ENCODE results near the gene SGSM1. TPM values are rescaled to one million over a fixed set of nuclear protein-coding genes. Genes with fewer than 3 reads are reported as not detected.
A peak's percentile ranks its signal among the peaks of the same experiment; 100 is the strongest.
"Not testable (repeated sequence)": the region's sequence is repeated elsewhere in the genome, so short reads cannot be mapped to it uniquely, and the experiment has no call there.

Gene SGSM1
- total RNA-seq, 1 experiment from 2014 or later, result 0.23 TPM

- peak; percentile 4 for DNase-seq (ENCODE audit: low spot score)
Measured at GRCh38 chr22:24893341-24894070, 87.5 kb downstream of the SGSM1 start.

- peak; percentile 84 for DNase-seq (ENCODE audit: low spot score)
Measured at GRCh38 chr22:24894220-24894975, 88.4 kb downstream of the SGSM1 start.

- peak; percentile 62 for DNase-seq (ENCODE audit: low spot score)
Measured at GRCh38 chr22:24894998-24895397, 89.0 kb downstream of the SGSM1 start.

GRCh38 chr22:24901448-24901847 is 95.4 kb downstream of the SGSM1 start:
- no peak for DNase-seq (ENCODE audit: low spot score)

GRCh38 chr22:24905909-24906308 is 99.9 kb downstream of the SGSM1 start:
- no peak for DNase-seq (ENCODE audit: low spot score)

- not testable (repeated sequence) for DNase-seq (ENCODE audit: low spot score)
Measured at GRCh38 chr22:24907101-24907500, 101.1 kb downstream of the SGSM1 start.

GRCh38 chr22:24920029-24920428 is 114.0 kb downstream of the SGSM1 start:
- no peak for DNase-seq (ENCODE audit: low spot score)

GRCh38 chr22:24925586-24926427 is 119.8 kb downstream of the SGSM1 start:
- DNase-seq (ENCODE audit: low spot score), result no peak

- no peak for DNase-seq (ENCODE audit: low spot score)
Measured at GRCh38 chr22:24926428-24926725, 120.4 kb downstream of the SGSM1 start.

GRCh38 chr22:24926849-24927579 is 121.0 kb downstream of the SGSM1 start:
- DNase-seq (ENCODE audit: low spot score), result no peak

- DNase-seq (ENCODE audit: low spot score), result no peak
Measured at GRCh38 chr22:24928322-24928721, 122.3 kb downstream of the SGSM1 start.

- no peak for DNase-seq (ENCODE audit: low spot score)
Measured at GRCh38 chr22:24930678-24931077, 124.7 kb downstream of the SGSM1 start.

GRCh38 chr22:24935771-24936483 is 129.9 kb downstream of the SGSM1 start:
- DNase-seq (ENCODE audit: low spot score), result no peak

- DNase-seq (ENCODE audit: low spot score), result peak; percentile 36
Measured at GRCh38 chr22:24937114-24937513, 131.1 kb downstream of the SGSM1 start.

GRCh38 chr22:24938741-24939341 is 132.8 kb downstream of the SGSM1 start:
- DNase-seq (ENCODE audit: low spot score), result peak; percentile 63

GRCh38 chr22:24942301-24942700 is 136.3 kb downstream of the SGSM1 start:
- no peak for DNase-seq (ENCODE audit: low spot score)

- DNase-seq (ENCODE audit: low spot score), result no peak
Measured at GRCh38 chr22:24944217-24944937, 138.4 kb downstream of the SGSM1 start.

GRCh38 chr22:24945430-24945829 is 139.4 kb downstream of the SGSM1 start:
- DNase-seq (ENCODE audit: low spot score), result no peak

GRCh38 chr22:24947383-24947782 is 141.4 kb downstream of the SGSM1 start:
- DNase-seq (ENCODE audit: low spot score), result no peak

GRCh38 chr22:24947881-24948280 is 141.9 kb downstream of the SGSM1 start:
- no peak for DNase-seq (ENCODE audit: low spot score)

All from HT-29 (cell line).